GM12875 (cell line): ENCODE results near the gene MBNL2.

ENCODE experiments used
- H3K4me3 ChIP-seq: one replicate; pipeline ENCODE4 v1.5.1; 2011; ENCODE audit warnings: low read depth, low read length, control low read depth
- CTCF ChIP-seq: IDR thresholded peaks from 2 replicates; pipeline ENCODE4 v1.5.1; 2011; ENCODE audit warnings: low read depth, mild to moderate bottlenecking, control low read depth, inconsistent platforms, low read length, moderate library complexity, borderline replicate concordance; ENCODE audit not compliant: insufficient read depth

Gene MBNL2

GRCh38 chr13:97272526-97272925, 50.4 kb downstream of the MBNL2 start:
- H3K4me3 ChIP-seq = no peak overlapping the region
- TF ChIP-seq CTCF = no peak

- TF ChIP-seq CTCF = no peak
Measured at GRCh38 chr13:97273341-97273831, 51.3 kb downstream of the MBNL2 start.

GRCh38 chr13:97274829-97275649, 52.9 kb downstream of the MBNL2 start:
- H3K4me3 ChIP-seq = no peak overlapping the region
- no peak for TF ChIP-seq CTCF

More at GRCh38 chr13:97273341-97273831, 51.3 kb downstream of the MBNL2 start:
- H3K4me3 ChIP-seq = no peak overlapping the region

GRCh38 chr13:97275776-97276501, 53.8 kb downstream of the MBNL2 start:
- no peak for TF ChIP-seq CTCF
- H3K4me3 ChIP-seq = no peak overlapping the region

- TF ChIP-seq CTCF = no peak
- no peak overlapping the region for H3K4me3 ChIP-seq
Measured at GRCh38 chr13:97276862-97277269, 54.7 kb downstream of the MBNL2 start.

- no peak overlapping the region for H3K4me3 ChIP-seq
- TF ChIP-seq CTCF = no peak
Measured at GRCh38 chr13:97278435-97279411, 56.6 kb downstream of the MBNL2 start.
